ENCODE measurements around the gene HLCS.
"Not testable (repeated sequence)": the region's sequence is repeated elsewhere in the genome, so short reads cannot be mapped to it uniquely, and the experiment has no call there.

Gene HLCS

GRCh38 chr21:36966066-36966820, at the start of gene HLCS:
HLCS (minus strand) TSS chr21:36966669; CDS start chr21:36966638, 31 bp downstream.
- peak; percentile 28 to 56 for DNase-seq (ENCODE audit: low read depth in 2 of 2, low spot score in 1 of 2)

DNA sequence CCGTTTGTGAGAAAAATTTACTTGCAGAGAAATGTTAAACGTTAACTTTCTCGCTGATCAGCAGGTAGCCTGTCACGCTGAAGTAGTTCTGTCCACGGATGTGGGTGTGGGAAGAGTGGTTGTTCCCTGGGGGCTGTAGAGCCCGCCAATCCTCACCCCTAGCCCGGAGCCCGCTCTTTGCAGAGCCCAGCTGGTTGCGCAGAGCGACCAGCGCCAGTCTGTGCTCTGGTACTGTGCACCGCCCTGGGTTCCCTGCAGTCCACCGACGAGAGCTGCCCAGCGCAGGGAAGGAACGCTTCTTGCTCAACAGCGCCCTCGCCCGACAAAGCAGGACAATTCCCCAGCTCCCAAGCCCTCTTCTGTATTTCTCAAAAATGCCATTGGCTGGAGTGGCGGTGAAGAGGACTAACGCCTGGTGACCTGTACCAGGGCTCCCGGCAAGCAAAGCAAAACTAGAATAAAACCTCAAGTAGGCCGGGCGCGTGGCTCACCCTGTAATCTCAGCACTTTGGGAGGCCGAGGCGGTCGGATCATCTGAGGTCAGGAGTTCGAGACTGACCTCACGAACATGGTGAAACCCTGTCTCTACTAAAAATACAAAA, 43.4 kb upstream of the HLCS start:
- DNase-seq (ENCODE audit: low read depth in 2 of 2, low spot score in 1 of 2): peak; percentile 41 to 56

DNA sequence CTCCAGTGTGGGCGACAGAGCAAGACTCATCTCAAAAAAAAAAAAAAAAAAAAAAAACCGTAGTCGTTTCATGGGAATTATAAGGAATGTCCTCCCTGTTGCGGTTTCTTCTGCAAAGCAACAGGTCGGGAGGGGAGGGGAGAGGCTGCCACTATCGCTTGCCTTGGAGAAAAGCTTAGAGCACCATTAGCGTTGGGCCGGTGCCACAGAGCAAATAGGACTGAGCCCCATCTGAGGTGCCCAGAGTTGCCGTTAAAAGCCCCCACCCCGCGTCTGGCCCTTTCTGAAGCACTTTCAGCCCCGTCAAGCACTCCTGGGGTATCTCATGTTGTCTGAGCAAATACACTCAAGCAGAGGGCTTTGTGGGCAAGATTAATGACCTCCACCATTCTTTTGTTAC, 42.3 kb upstream of the HLCS start:
- no peak for DNase-seq (ENCODE audit: low read depth in 2 of 2, low spot score in 1 of 2)

GRCh38 chr21:37006486-37007291, 40.2 kb upstream of the HLCS start, which contains the start of gene RIPPLY3:
RIPPLY3 (plus strand) TSS chr21:37006702; CDS start chr21:37006773, 71 bp downstream.
- DNase-seq (ENCODE audit: low read depth in 2 of 2, low spot score in 1 of 2): no peak

DNA sequence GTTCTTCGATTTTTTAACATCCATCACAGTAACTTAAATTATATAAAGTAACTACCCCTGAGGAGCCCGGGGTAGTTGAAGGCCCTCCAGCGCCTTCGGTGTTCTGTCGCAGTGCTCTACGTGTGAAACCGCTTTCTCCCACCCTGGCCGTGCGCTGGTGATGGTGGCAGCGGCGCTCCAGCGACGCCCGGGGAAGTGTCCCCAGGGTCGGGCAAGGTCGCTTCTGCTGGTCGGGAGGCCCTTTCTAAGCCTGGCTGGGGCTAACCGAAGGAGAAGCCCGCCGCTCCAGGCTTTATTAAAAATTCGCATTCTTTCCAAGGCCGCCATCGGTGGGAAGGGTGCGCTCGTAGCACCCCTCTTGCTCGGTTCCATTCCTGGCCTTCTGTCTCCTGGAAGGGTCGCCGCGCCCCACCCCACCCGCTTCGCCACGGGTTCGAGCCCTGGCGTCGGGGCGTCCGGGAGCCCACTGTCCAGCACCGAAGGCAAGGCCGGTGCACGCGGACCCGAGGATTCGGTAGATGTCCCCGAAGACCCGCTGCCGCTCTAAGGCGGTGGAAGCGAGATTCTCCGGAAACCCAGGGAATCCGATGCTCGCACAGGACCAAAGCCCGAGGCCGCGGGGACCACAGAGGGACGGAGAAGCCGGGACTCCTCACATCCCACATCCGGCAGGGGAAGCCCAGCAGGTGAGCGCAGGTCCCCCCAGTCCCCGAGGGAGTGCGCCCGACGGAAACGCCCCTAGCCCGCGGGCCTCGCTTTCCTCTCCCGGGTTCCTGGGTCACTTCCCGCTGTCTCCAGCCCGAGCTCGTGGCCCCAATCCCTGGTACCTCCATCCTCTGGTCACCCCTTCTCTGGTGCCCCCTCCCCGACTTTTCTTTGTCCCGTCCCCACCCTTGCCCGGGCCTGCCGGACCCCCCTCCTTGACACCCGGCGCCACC, 39.3 kb upstream of the HLCS start:
- DNase-seq (ENCODE audit: low read depth in 2 of 2, low spot score in 1 of 2): no peak

DNA sequence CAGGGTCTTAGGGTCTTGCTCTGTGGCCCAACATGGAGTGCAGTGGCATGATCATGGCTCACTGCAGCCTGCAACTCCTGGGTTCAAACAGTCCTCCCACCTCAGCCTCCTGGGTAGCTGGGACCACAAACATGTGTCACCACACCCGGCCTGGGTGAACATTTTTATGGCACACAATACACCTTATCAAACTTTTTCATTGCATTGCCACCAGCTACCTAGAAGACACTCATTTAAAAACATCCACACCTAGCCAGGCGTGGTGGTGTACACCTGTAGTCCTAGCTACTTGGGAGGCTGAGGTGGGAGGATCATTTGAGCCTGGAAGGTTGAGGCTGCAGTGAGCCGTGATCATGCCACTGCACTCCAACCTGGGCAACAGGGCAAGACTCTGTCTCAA, 37.4 kb upstream of the HLCS start:
- not testable (repeated sequence) for DNase-seq (ENCODE audit: low read depth in 2 of 2, low spot score in 1 of 2)

- DNase-seq (ENCODE audit: low read depth in 2 of 2, low spot score in 1 of 2): not testable (repeated sequence)
Measured at GRCh38 chr21:37002851-37003250, 36.4 kb upstream of the HLCS start.

DNA sequence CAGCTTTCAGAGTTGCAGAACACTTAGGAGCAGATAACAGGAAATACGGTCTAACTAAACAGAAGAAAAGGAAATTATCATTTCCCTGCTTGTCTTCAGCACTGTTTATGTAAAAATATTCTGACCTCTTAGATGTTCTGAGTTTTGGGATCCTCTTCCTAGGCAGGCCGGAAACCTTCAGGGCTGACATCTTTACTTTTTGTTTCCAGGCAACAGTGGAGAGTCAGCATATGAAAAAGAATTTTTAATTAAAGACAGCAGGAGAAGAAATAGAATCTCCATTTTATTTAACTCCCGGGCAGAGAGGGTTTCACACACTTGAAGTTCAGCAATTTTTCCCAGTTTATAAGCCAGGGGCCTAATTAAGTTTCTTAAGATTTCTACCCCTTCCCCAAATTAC, 35.0 kb upstream of the HLCS start:
- DNase-seq (ENCODE audit: low read depth in 2 of 2, low spot score in 1 of 2): no peak

DNA sequence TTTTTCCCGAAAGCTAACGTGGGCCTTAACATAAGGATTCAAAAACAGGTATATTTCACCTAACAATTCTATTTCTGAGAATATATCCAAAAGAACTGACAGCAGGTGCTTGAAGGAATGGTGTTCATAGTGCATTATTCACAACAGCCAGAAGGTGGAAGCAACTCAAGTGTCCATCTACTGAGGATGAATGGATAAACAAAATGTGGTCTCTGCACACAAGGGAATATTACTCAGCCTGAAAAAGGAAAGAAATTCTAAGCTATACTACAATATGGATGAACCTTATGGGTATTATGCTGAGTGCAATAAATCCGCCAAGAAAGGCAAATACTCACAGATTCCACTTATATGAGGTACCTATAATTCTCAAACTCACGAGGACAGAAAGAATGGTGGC, 33.9 kb upstream of the HLCS start:
- no peak for DNase-seq (ENCODE audit: low read depth in 2 of 2, low spot score in 1 of 2)

DNA sequence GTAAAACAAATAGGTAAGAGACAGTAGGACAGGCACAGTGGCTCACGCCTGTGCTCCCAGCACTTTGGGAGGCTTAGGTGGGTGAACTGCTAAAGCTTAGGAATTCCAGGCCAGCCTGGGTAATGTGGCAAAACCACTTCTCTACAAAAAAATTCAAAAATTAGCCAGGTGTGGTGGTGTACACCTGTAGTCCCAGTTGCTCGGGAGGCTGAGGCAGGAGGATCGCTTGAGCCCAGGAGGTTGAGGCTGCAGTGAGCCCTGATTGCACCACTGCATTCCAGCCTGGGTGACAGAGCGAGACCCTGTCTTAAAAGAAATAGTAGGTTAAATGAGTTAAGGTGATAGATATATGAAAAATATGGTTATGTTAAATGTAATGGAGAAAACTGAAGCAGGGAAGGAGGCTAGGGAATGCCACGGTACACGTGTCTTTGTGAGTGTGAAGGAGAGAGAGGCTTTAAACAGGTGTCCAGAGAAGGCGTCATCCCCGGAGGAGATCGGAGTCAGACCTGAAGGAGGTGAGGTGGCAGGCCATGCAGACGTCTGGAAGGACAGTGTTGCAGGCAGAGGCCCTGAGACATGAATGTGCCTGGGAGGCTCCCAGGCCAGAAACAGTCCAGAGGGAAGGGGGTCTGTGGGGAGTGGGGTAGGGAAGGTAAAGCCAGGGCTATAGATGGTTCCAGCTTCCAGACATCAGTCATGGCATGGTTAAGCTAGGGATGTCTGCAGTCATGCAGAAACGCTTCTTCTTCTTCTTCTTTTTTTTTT, 32.8 kb upstream of the HLCS start:
- no peak for DNase-seq (ENCODE audit: low read depth in 2 of 2, low spot score in 1 of 2)

DNA sequence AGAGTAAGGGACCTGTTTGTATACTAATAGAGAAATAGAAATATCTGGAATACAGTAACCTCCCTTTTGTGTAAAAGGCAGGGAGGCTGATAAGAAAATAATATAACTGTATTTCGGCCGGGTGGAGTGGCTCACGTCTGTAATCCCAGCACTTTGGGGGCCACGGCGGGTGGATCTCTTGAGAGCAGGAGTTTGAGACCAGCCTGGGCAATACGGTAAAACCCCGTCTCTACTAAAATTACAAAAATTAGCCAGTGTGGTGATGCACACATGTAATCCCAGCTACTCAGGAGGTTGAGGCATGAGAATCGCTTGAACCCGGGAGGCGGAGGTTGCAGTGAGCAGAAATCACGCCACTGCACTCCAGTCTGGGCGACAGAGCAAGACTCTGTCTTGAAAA, 28.8 kb upstream of the HLCS start:
- DNase-seq (ENCODE audit: low read depth in 2 of 2, low spot score in 1 of 2): not testable (repeated sequence)

- no peak for DNase-seq (ENCODE audit: low read depth in 2 of 2, low spot score in 1 of 2)
Measured at GRCh38 chr21:36994501-36995158, 28.2 kb upstream of the HLCS start.

GRCh38 chr21:36992671-36993070, 26.2 kb upstream of the HLCS start:
- DNase-seq (ENCODE audit: low read depth in 2 of 2, low spot score in 1 of 2): no peak

- no peak for DNase-seq (ENCODE audit: low read depth in 2 of 2, low spot score in 1 of 2)
Measured at GRCh38 chr21:36990508-36991205, 24.2 kb upstream of the HLCS start.

GRCh38 chr21:36989699-36990507, 23.4 kb upstream of the HLCS start:
- DNase-seq (ENCODE audit: low read depth in 2 of 2, low spot score in 1 of 2): peak; percentile 73 to 80

GRCh38 chr21:36989199-36989698, 22.8 kb upstream of the HLCS start:
- DNase-seq (ENCODE audit: low read depth in 2 of 2, low spot score in 1 of 2): not testable (repeated sequence)

GRCh38 chr21:36988536-36988935, 22.1 kb upstream of the HLCS start:
- DNase-seq (ENCODE audit: low read depth in 2 of 2, low spot score in 1 of 2): no peak

GRCh38 chr21:36987845-36988244, 21.4 kb upstream of the HLCS start:
- DNase-seq (ENCODE audit: low read depth in 2 of 2, low spot score in 1 of 2): no peak
